ENCODE measurements around the gene NLK.
"Not testable (repeated sequence)": the region's sequence is repeated elsewhere in the genome, so short reads cannot be mapped to it uniquely, and the experiment has no call there.

Gene NLK

DNA sequence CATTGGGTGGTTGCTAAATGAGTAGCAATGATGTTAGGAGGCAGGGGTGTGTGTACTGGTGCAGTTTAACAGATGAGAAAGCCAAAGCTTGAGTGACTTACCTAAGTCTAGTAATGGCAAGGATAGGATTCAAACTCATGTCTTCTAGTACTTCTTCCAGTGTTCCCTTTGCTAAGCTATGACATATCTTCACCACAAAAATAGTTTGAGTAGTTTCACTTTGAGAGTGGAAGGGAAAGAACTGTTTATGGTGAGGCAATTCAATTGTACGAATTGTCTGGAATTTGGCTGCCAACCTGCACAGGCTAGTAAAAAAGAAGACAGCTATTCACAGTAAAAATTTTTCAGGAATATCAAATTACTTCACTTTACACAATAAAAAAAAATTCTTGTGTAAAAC is 138.0 kb downstream of the NLK start:
- TF ChIP-seq, protein P1, sequence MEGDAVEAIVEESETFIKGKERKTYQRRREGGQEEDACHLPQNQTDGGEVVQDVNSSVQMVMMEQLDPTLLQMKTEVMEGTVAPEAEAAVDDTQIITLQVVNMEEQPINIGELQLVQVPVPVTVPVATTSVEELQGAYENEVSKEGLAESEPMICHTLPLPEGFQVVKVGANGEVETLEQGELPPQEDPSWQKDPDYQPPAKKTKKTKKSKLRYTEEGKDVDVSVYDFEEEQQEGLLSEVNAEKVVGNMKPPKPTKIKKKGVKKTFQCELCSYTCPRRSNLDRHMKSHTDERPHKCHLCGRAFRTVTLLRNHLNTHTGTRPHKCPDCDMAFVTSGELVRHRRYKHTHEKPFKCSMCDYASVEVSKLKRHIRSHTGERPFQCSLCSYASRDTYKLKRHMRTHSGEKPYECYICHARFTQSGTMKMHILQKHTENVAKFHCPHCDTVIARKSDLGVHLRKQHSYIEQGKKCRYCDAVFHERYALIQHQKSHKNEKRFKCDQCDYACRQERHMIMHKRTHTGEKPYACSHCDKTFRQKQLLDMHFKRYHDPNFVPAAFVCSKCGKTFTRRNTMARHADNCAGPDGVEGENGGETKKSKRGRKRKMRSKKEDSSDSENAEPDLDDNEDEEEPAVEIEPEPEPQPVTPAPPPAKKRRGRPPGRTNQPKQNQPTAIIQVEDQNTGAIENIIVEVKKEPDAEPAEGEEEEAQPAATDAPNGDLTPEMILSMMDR (IDR thresholded peaks at IDR 0.05; ENCODE audit: extremely low read depth, missing control alignments) = no peak
- DNase-seq (ENCODE audit: low spot score) = no peak

DNA sequence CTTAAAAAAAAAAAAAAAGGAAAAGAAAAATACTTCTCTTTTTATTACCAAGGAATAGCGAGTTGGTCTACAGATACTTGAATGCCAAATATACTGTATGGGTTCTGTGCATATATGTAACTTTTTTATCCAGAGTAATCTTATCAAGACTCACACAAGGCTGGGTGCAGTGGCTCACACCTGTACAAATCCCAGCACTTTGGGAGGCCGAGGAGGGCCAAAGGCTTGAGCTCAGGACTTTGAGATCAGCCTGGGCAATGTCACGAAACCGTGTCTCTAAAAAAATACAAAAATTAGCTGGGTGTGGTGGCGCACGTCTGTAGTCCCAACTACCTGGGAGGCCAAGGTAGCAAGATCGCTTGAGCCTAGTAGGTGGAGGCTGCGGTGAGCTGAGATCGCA is 139.1 kb downstream of the NLK start:
- TF ChIP-seq, protein P1 (IDR thresholded peaks at IDR 0.05; ENCODE audit: extremely low read depth, missing control alignments) = no peak
- no peak for DNase-seq (ENCODE audit: low spot score)

DNA sequence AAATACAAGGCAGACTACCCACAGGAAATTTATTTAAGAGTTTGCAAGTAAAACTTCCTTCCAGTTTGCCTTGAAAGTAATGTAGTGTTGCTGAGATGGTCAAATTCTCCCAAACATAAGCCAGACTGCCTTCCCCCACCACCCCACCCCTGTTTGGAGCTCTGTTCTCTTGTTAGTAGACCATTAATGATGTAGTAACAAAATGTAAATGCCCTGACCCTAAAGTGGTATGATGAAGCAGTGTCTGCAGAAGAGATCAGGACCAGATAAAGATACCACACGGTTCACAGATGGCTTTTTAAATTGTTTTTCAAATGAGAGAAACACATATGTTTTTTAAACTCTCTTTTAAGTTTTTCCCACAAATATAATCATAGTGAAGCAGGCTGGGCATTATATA is 140.1 kb downstream of the NLK start:
- TF ChIP-seq, protein P1 (IDR thresholded peaks at IDR 0.05; ENCODE audit: extremely low read depth, missing control alignments) = no peak
- no peak for DNase-seq (ENCODE audit: low spot score)

DNA sequence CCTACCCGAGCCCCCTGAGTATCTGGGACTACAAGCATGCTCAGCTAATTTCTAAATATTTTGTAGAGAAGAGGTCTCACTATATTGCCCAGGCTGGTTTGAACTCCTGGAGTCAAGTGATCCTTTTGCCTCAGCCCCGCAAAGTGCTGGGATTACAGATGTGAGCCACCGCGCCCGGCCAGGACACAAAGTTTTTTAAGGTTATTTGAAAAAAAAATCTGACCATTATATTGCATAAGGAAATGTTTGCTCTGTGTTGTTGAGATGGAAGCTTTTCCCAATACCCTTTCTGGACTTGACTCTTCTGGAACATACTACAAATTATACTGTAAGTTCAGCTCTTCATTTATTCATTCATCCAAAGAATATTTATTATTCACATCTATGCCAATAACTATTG is 143.2 kb downstream of the NLK start:
- TF ChIP-seq, protein P1 (IDR thresholded peaks at IDR 0.05; ENCODE audit: extremely low read depth, missing control alignments) = no peak

DNA sequence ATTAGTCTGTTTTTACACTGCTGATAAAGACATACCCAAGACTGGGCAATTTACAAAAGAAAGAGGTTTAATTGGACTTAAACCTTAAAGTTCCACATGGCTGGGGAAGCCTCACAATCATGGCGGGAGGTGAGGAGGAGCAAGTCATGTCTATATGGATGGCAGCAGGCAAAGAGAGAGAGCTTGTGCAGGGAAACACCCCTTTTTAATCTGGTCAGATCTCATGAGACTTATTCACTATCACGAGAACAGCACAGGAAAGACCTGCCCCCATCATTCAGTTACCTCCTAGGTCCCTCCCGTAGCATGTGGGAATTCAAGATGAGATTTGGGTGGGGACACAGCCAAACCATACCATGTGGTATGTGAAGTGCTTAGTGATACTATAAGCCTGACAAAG is 144.0 kb downstream of the NLK start:
- DNase-seq (ENCODE audit: low spot score) = not testable (repeated sequence)

More for the DNA sequence above, 143.2 kb downstream of the NLK start:
- no peak for DNase-seq (ENCODE audit: low spot score)

GRCh38 chr17:28187931-28188330 is 145.5 kb downstream of the NLK start:
- TF ChIP-seq, protein P1 (IDR thresholded peaks at IDR 0.05; ENCODE audit: extremely low read depth, missing control alignments) = no peak
- no peak for DNase-seq (ENCODE audit: low spot score)

- TF ChIP-seq, protein P1 (IDR thresholded peaks at IDR 0.05; ENCODE audit: extremely low read depth, missing control alignments) = no peak
- DNase-seq (ENCODE audit: low spot score) = no peak
Observed at GRCh38 chr17:28188841-28189263, 146.4 kb downstream of the NLK start.

GRCh38 chr17:28189667-28190066 is 147.2 kb downstream of the NLK start:
- TF ChIP-seq, protein P1 (IDR thresholded peaks at IDR 0.05; ENCODE audit: extremely low read depth, missing control alignments) = no peak
- no peak for DNase-seq (ENCODE audit: low spot score)
